Measurements from ENCODE around the gene PRPF4. TPM values are rescaled to one million over a fixed set of nuclear protein-coding genes. Genes with fewer than 3 reads are reported as not detected.

The PRPF4 gene
- 22.0 and 23.1 TPM in 2 replicates for total RNA-seq

DNA sequence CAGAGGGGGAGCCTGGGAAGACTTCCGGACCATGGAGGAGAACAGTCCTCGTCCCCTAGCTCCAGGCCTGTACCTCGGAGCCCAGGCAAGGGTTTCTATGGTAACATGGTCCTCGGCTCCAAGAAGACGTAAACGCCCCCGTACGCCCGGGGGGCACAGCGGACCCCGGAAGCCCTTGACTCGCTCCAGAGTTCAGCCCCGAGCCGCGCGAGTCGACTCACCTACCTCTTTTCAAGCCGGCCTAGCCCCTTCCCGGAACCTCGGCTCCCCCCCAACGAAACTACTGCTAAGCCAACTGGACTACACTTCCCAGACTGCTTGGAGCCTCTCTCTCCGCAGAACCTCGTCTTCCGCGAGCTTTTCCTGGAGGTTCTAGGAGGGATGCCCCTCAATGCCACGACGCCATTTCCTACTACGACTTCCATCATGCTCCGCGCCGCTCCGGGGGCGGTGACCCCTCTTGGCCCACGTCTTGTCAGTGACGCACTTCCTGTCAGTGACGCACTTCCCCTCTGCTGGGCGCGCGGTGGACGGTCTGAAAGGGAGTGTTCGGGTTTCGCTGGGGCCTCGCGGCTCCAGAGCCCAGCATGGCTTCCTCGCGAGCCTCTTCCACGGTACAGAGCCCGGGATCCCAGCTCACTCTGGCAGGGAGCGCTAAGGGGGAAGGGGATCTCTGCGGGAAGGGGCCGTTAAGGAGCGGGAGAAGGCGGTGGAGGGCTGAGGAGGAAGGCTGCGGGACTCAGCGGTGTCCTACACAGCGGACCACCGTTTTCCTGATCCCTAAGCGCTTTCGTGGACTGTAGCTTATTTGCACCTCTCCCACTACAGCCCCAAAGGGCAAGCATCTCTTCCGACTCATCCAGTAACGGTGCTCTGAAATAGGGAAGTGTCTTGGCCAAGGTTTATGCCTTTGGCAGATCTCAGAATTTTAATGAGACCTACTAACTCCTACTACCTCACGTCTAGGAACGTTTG lies at the start of gene PRPF4, which contains the start of gene CDC26:
Gene PRPF4, plus strand, starts transcription at position 502 of the 975 bp plus-strand sequence. Its CDS starts 86 bp downstream, at position 588.
Gene CDC26, minus strand, starts transcription at position 416 of the 975 bp plus-strand sequence. CDS start 3,065 bp downstream, outside the sequence.

DNA sequence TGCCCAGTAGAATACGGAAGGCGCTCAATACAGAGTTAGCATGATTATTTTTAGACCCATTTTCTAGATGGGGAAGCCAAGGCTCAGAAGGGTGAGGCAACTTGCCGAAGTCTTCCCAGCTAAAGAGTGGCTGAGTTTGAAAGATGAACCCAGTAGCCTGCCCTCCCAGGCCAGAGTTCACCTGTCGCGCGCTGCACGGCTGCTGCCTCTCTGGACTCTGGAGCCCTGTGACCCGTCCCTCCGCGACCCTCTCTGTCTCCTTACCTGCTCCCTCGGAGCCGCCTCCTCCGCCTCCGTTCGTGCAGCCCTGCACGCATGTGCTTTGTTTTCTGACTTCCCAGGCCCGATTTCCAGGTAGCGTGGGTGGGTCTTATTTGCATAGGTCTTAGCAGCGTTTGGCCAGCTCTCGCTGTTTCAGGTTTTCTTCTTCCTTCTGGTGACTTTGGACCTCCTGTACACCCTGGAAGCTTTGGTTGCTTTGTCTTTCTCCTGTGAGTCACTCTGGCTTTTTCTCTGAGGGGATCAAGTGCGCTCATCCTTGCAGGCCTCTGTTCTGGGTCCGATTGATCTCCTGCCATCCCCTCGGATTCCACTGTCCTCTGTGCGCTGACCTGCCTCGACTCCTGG lies 27.4 kb downstream of the PRPF4 start, which contains the start of gene RNF183:
Gene RNF183, minus strand, starts transcription at position 585 of the 627 bp plus-strand sequence. CDS start 5,192 bp downstream, outside the sequence.

DNA sequence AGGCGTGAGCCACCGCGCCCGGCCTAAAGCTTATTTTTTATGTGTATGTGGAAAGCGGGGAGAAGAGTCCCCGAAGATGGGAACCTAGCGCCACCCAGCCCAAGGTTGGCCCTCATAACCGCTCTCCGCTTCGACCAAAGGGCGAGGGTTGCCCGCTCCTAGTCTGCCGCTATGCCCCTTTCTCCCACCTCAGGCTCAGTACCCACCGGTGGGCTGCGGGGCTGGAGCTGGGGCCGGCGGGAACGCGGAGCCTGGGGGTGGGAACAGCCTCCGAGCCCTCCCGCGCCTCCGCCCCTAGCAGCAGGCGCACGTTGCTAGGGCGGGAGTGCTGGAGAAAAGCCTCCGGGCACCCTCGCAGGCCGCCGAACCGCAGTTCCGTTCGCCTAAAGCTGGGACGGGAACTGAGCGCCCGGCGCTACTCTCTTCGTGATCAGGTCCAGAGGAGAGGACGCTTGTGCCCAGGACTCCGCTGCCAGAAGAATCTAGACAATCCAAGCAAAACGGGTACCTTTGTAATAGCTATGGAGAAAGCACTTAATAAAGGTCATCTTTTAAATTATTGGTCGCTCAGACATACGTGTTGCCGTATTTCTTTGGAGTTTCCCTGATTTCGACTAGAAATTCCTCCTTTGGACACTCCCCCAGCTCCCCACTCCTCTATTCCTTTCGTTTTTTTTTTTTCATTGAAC lies 64.7 kb downstream of the PRPF4 start, which contains the start of gene WDR31:
Gene WDR31, minus strand, starts transcription at position 265 of the 689 bp plus-strand sequence. CDS start 8,253 bp downstream, outside the sequence.

Other genes with a start within 250 kb of the PRPF4 start
- gene ZFP37, start 218.9 kb upstream of the PRPF4 start, total RNA-seq: 0.33 and 3.1 TPM in 2 replicates
- 7.1 and 11.6 TPM in 2 replicates for gene SLC31A2, start 124.7 kb upstream of the PRPF4 start, total RNA-seq
- gene FKBP15, start 54.4 kb upstream of the PRPF4 start, total RNA-seq: 21.2 and 29.2 TPM in 2 replicates
- gene SLC31A1, start 54.1 kb upstream of the PRPF4 start, total RNA-seq: 14.9 and 19.4 TPM in 2 replicates
- 34.7 and 36.1 TPM in 2 replicates for gene CDC26, start 86 bp upstream of the PRPF4 start, total RNA-seq
- 0.39 TPM in 1 of 2 replicates, not detected in the other for gene RNF183, start 27.7 kb downstream of the PRPF4 start, total RNA-seq
- gene WDR31, start 64.6 kb downstream of the PRPF4 start, total RNA-seq: 1.7 and 2.0 TPM in 2 replicates
- not detected in 2 replicates for gene BSPRY, start 73.9 kb downstream of the PRPF4 start, total RNA-seq
- gene HDHD3, start 101.3 kb downstream of the PRPF4 start, total RNA-seq: 18.1 and 20.0 TPM in 2 replicates
- gene ALAD, start 125.6 kb downstream of the PRPF4 start, total RNA-seq: 14.7 and 19.2 TPM in 2 replicates
- gene POLE3, start 135.0 kb downstream of the PRPF4 start, total RNA-seq: 30.6 and 39.4 TPM in 2 replicates
- gene C9orf43, start 135.1 kb downstream of the PRPF4 start, total RNA-seq: 0.33 and 1.2 TPM in 2 replicates
- gene RGS3, start 188.1 kb downstream of the PRPF4 start, total RNA-seq: 16.1 and 17.5 TPM in 2 replicates